ENCODE results near the gene ITGA3.

DNA sequence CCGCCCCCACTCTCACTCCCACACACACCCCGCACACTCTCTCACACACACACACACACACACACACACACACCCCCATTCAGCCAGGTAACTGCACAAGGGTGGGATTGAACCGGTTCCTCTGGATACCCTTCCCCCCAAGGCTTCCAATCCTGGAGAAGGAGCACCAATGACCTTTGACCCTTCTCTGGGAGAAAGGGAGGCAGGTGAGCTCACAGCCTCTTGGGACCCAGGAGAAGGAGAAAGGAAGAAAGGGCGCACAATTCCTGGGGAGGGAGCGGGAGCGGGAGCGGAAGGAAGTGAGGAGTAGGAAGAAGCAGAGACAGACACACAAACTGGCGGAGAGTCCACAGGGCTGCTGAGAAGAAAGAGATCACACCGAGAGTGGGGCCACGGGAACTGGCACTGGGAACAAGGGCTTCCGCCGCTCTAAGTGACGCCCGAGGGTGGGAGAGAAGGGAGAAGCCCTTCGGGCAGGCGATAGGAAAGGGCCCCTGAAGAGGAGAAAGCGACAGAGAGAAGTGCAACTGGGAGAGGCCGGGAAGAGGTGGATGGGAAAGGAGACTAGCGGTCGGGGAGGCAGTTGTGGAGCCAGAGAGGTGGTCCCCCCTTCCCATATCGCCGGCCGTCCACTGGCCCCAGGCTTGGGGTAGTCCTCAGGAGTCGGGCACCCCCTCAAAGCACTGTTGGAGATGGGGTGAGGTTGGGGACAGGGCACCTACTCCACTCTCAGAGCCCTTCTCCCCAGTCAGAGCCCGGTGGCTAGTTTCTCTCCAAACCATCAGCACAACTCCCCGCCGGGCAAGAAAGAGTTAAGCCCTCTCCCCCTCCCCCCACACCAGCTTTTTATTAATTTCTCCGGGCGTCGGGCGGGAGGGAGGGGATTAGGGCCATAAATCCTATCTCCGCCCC lies 72.8 kb downstream of the ITGA3 start:
- TF ChIP-seq, protein P1, sequence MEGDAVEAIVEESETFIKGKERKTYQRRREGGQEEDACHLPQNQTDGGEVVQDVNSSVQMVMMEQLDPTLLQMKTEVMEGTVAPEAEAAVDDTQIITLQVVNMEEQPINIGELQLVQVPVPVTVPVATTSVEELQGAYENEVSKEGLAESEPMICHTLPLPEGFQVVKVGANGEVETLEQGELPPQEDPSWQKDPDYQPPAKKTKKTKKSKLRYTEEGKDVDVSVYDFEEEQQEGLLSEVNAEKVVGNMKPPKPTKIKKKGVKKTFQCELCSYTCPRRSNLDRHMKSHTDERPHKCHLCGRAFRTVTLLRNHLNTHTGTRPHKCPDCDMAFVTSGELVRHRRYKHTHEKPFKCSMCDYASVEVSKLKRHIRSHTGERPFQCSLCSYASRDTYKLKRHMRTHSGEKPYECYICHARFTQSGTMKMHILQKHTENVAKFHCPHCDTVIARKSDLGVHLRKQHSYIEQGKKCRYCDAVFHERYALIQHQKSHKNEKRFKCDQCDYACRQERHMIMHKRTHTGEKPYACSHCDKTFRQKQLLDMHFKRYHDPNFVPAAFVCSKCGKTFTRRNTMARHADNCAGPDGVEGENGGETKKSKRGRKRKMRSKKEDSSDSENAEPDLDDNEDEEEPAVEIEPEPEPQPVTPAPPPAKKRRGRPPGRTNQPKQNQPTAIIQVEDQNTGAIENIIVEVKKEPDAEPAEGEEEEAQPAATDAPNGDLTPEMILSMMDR (IDR thresholded peaks at IDR 0.05): no peak
- no peak for TF ChIP-seq POLR2A (IDR thresholded peaks at IDR 0.05)

Measured in testis (tissue), 2 donors.